GM23338 (cell line): ENCODE data around the gene MCC. TPM values are rescaled to one million over a fixed set of nuclear protein-coding genes. Genes with fewer than 3 reads are reported as not detected.

ENCODE experiments used
- ATAC-seq: fragments of 200-7000 bp; cut with Tn5 transposase; 3 replicates; pipeline ENCODE4 v1.9.1; 2020
- DNase-seq: peaks from one replicate; pipeline ENCODE4 v3.0.0-alpha.2; 2015; ENCODE audit warnings: low spot score
- H2AFZ ChIP-seq: fragments of 200-600 bp; sonication (generic); 2 replicates; pipeline ENCODE4 v1.8.0; 2016; ENCODE audit warnings: antibody characterized with exemption, mild to moderate bottlenecking, moderate library complexity
- H3F3A ChIP-seq: fragments of 200-600 bp; sonication (generic); replicated peaks from 2 replicates; pipeline ENCODE4 v1.8.0; 2017; ENCODE audit warnings: antibody characterized with exemption, mixed run types, low read depth
- H3K27ac ChIP-seq: fragments of 200-600 bp; sonication (generic); 2 replicates; pipeline ENCODE4 v1.6.1; 2016; ENCODE audit warnings: low read depth
- H3K27me3 ChIP-seq: fragments of 200-600 bp; sonication (generic); 2 replicates; pipeline ENCODE4 v1.8.0; 2016; ENCODE audit warnings: mild to moderate bottlenecking, mixed run types, moderate library complexity; ENCODE audit not compliant: insufficient read depth
- H3K36me3 ChIP-seq: fragments of 200-600 bp; sonication (generic); 2 replicates; pipeline ENCODE4 v1.8.0; 2016; ENCODE audit warnings: mild to moderate bottlenecking; ENCODE audit not compliant: insufficient read depth
- H3K4me1 ChIP-seq: fragments of 200-600 bp; sonication (generic); 2 replicates; pipeline ENCODE4 v1.8.0; 2016; ENCODE audit warnings: mild to moderate bottlenecking, moderate library complexity; ENCODE audit not compliant: insufficient read depth
- H3K4me2 ChIP-seq: fragments of 200-600 bp; sonication (generic); 2 replicates; pipeline ENCODE4 v1.7.1; 2017; ENCODE audit warnings: mixed run types
- H3K4me3 ChIP-seq: fragments of 200-600 bp; sonication (generic); 2 replicates; pipeline ENCODE4 v1.6.1; 2016; ENCODE audit warnings: mixed run types
- H3K79me2 ChIP-seq: fragments of 200-600 bp; sonication (generic); replicated peaks from 2 replicates; pipeline ENCODE4 v1.8.0; 2017; ENCODE audit warnings: mild to moderate bottlenecking; ENCODE audit not compliant: insufficient read depth
- H3K9me2 ChIP-seq: fragments of 200-600 bp; sonication (generic); 2 replicates; pipeline ENCODE4 v1.8.0; 2017; ENCODE audit not compliant: insufficient read depth
- H4K20me1 ChIP-seq: fragments of 200-600 bp; sonication (generic); replicated peaks from 2 replicates; pipeline ENCODE4 v1.8.0; 2017; ENCODE audit warnings: mild to moderate bottlenecking; ENCODE audit not compliant: insufficient read depth
- H3K27ac Mint-ChIP-seq: 2 replicates; pipeline ENCODE4 v1.8.0; 2020; ENCODE audit warnings: inconsistent platforms, mild to moderate bottlenecking, moderate library complexity, mixed read lengths
- H3K27me3 Mint-ChIP-seq: 3 replicates; pipeline ENCODE4 v1.8.0; 2022; ENCODE audit warnings: low read depth, mild to moderate bottlenecking, moderate library complexity, mixed read lengths, inconsistent platforms; ENCODE audit not compliant: insufficient read depth, poor library complexity
- H3K36me3 Mint-ChIP-seq: 3 replicates; pipeline ENCODE4 v1.8.0; 2021; ENCODE audit warnings: low read depth, mild to moderate bottlenecking, inconsistent platforms, moderate library complexity, mixed read lengths
- H3K4me1 Mint-ChIP-seq: 3 replicates; pipeline ENCODE4 v1.8.0; 2020; ENCODE audit warnings: mild to moderate bottlenecking, inconsistent platforms, mixed read lengths
- H3K4me3 Mint-ChIP-seq: 3 replicates; pipeline ENCODE4 v1.8.0; 2021; ENCODE audit warnings: moderate library complexity, mild to moderate bottlenecking, inconsistent platforms, mixed read lengths
- H3K9me3 Mint-ChIP-seq: 3 replicates; pipeline ENCODE4 v1.8.0; 2020; ENCODE audit warnings: moderate library complexity, mild to moderate bottlenecking, inconsistent platforms, mixed read lengths
- CREB1 ChIP-seq: fragments of 250-450 bp; sonication (Bioruptor Pico); IDR thresholded peaks from 2 replicates; pipeline ENCODE4 v1.5.0; 2020; ENCODE audit warnings: low read depth, mild to moderate bottlenecking, moderate library complexity
- CTCF ChIP-seq, 2 experiments: fragments of 200-600 bp in 1 of 2; sonication (generic) in 1 of 2; conservative IDR thresholded peaks; 2 replicates each; pipeline versions ENCODE4 v1.5.1 to v1.6.1; 2016 to 2017; ENCODE audit warnings: antibody characterized with exemption in 2 of 2, low read depth in 2 of 2, mild to moderate bottlenecking in 2 of 2, moderate library complexity in 1 of 2
- ETS1 ChIP-seq: IDR thresholded peaks from 2 replicates; pipeline ENCODE4 v1.6.1; 2016; ENCODE audit warnings: antibody characterized with exemption
- EZH2phosphoT487 ChIP-seq: fragments of 200-600 bp; sonication (generic); IDR thresholded peaks from one replicate; pipeline ENCODE4 v1.8.1; 2018; ENCODE audit warnings: antibody characterized with exemption; ENCODE audit not compliant: unreplicated experiment
- JUNB ChIP-seq: IDR thresholded peaks from one replicate; pipeline ENCODE4 v1.6.1; 2016; ENCODE audit warnings: antibody characterized with exemption; ENCODE audit not compliant: unreplicated experiment
- NANOG ChIP-seq: IDR thresholded peaks from 2 replicates; pipeline ENCODE4 v1.6.1; 2016; ENCODE audit warnings: antibody characterized with exemption, borderline replicate concordance
- POLR2AphosphoS5 ChIP-seq: IDR thresholded peaks from 2 replicates; pipeline ENCODE4 v1.6.1; 2016; ENCODE audit warnings: antibody characterized with exemption, low read depth
- STAT1 ChIP-seq: IDR thresholded peaks from one replicate; pipeline ENCODE4 v1.6.1; 2016; ENCODE audit warnings: antibody characterized with exemption; ENCODE audit not compliant: unreplicated experiment
- ZNF114 ChIP-seq: fragments of 250-450 bp; sonication (Bioruptor Pico); IDR thresholded peaks from 2 replicates; pipeline ENCODE4 v1.5.0; 2020; ENCODE audit warnings: mild to moderate bottlenecking, moderate library complexity
- ZNF331 ChIP-seq: fragments of 250-450 bp; sonication (Bioruptor Pico); IDR thresholded peaks from 2 replicates; pipeline ENCODE4 v1.5.0; 2020; ENCODE audit warnings: low read depth, mild to moderate bottlenecking, moderate library complexity
- ZNF462 ChIP-seq: fragments of 250-450 bp; sonication (Bioruptor Pico); IDR thresholded peaks from 2 replicates; pipeline ENCODE4 v1.5.0; 2020; ENCODE audit warnings: mild to moderate bottlenecking, moderate library complexity
- polyA plus RNA-seq: library from polyadenylated mRNA; unstranded; fragments of >200 nt; fragmentation: Nextera tagmentation; extraction: Ambion mirVana; gene quantifications from 2 replicates; pipeline ENCODE4 v1.2.1, GENCODE V29; 2016
- total RNA-seq: library from RNA; depleted of rRNA; stranded (reverse); fragments of >200 nt; shearing (Covaris generic); gene quantifications from 2 replicates; pipeline ENCODE4 v1.2.3, GENCODE V29; 2014

Gene MCC
- total and polyA plus RNA-seq, 2 experiments from 2014 or later, result 3.8 to 10.1 TPM

GRCh38 chr5:113052041-113052795, 436.0 kb downstream of the MCC start (continued):
- TF ChIP-seq ZNF462 (CRISPR knock-in tag) (no peak), EZH2phosphoT487 (no peak), ZNF114 (no peak), JUNB (no peak), POLR2AphosphoS5 (no peak), ETS1 (no peak)

- H3K27ac Mint-ChIP-seq, result no peak overlapping the region; the same call in 1 of the 2 replicates
- peaks cover 2% of the 10 kb centered on the region for H3K27me3 Mint-ChIP-seq
- H3K4me1 Mint-ChIP-seq, result peaks cover 3% of the 10 kb centered on the region; the same call in 1 of the 3 replicates
- no peaks in the 10 kb centered on the region for H3K9me2 ChIP-seq
- H3K36me3 ChIP-seq, result no peaks in the 10 kb centered on the region; the same call in 1 of the 2 replicates
- DNase-seq (no peak), ATAC-seq (no peak)
- no peak overlapping the region for H3K4me3 ChIP-seq
- no peak overlapping the region for H3K4me2 ChIP-seq
- H3K9me3 Mint-ChIP-seq, result no peaks in the 10 kb centered on the region
- no peak overlapping the region for H3K4me3 Mint-ChIP-seq
- H3K79me2 ChIP-seq, result no peaks in the 10 kb centered on the region
- H3K27me3 ChIP-seq, result no peaks in the 10 kb centered on the region
- no peaks in the 10 kb centered on the region for H4K20me1 ChIP-seq
- H3K4me1 ChIP-seq, result no peaks in the 10 kb centered on the region
- no peaks in the 10 kb centered on the region for H3F3A ChIP-seq
- H3K27ac ChIP-seq, result no peak overlapping the region
- H2AFZ ChIP-seq, result no peak overlapping the region
- H3K36me3 Mint-ChIP-seq, result peaks cover 14% of the 10 kb centered on the region
- TF ChIP-seq CREB1 (CRISPR knock-in tag), result no peak
- TF ChIP-seq NANOG, result no peak
- TF ChIP-seq ZNF331, result no peak
- no peak for TF ChIP-seq STAT1
- no peak for TF ChIP-seq EZH2phosphoT487
- TF ChIP-seq CTCF (conservative IDR thresholded peaks at IDR 0.05; ENCODE audit: low read depth in 2 of 2), result no peak
Measured at GRCh38 chr5:113050721-113051382, 437.4 kb downstream of the MCC start.
